ENCODE results near the gene SLCO4A1.
A peak's percentile ranks its signal among the peaks of the same experiment; 100 is the strongest.

Gene SLCO4A1

DNA sequence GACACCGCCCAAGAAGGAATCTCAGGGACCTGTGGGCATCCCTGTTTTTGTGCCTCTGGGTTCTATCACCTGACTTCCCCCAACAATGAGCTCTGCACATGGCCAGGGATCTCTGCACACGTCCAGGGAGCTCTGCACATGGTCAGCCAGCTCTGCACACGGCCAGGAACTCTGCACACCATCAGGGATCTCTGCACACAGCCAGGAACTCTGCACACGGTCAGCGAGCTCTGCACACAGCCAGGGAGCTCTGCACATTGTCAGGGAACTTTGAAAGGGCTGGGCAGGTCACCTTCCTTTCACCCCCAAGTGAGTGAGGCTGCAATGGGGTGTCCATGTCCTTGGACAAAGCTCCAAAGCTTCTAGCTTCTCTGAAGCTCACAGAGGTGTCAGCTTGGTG, 5.2 kb upstream of the SLCO4A1 start:
- peaks cover 2 to 98% (median 20%) of the 10 kb centered on the region in 3 experiments for H3K27me3 ChIP-seq (ENCODE audit: control insufficient read depth in 3 of 3, insufficient read depth in 3 of 3, low read depth in 1 of 3, low read length in 3 of 3)
- no peaks in the 10 kb centered on the region for H3K9me3 ChIP-seq (replicated peaks in 1 of 2; ENCODE audit: control insufficient read depth in 2 of 2, insufficient read depth in 1 of 2, low read depth in 1 of 2, low read length in 2 of 2)
- no peak overlapping the region for H2BK12ac ChIP-seq (ENCODE audit: low read length)
- H3K9ac ChIP-seq (ENCODE audit: low read depth, low read length, poor library complexity): no peak overlapping the region
- no peak overlapping the region for H3K14ac ChIP-seq (ENCODE audit: low read length)
- no peak overlapping the region for H2AK5ac ChIP-seq (ENCODE audit: low read depth, low read length)
- peaks cover 0 to 10% of the 10 kb centered on the region in 2 donors for H3K4me1 ChIP-seq (ENCODE audit: control insufficient read depth in 2 of 2, insufficient read depth in 1 of 2, low read depth in 1 of 2, low read length in 2 of 2)
- DNase-seq (ENCODE audit: low spot score): no peak
- no peak overlapping the region for H3K27ac ChIP-seq (replicated peaks; ENCODE audit: low read length)
- peak overlapping the region; percentile 7 for H2BK5ac ChIP-seq (ENCODE audit: low read length)
- no peak overlapping the region for H3K4me2 ChIP-seq (ENCODE audit: insufficient read depth, low read length, poor library complexity, severe bottlenecking)
- H3K23ac ChIP-seq (ENCODE audit: low read depth, low read length, poor library complexity): no peak overlapping the region
- H4K8ac ChIP-seq (ENCODE audit: low read depth, low read length): no peak overlapping the region
- peak overlapping the region; percentile 25 for H2BK15ac ChIP-seq (ENCODE audit: low read length)
- H3K36me3 ChIP-seq (replicated peaks in 1 of 2; ENCODE audit: control insufficient read depth in 2 of 2, insufficient read depth in 2 of 2, low read length in 2 of 2): no peaks in the 10 kb centered on the region
- no peak overlapping the region for H3K18ac ChIP-seq (ENCODE audit: low read length)
- H2BK120ac ChIP-seq (ENCODE audit: low read depth, low read length): no peak overlapping the region
- H3K4me3 ChIP-seq (ENCODE audit: low read length in 2 of 2): no peak overlapping the region
- H2AFZ ChIP-seq (ENCODE audit: low read length): no peak overlapping the region
- no peak overlapping the region for H4K91ac ChIP-seq (ENCODE audit: low read depth, low read length, poor library complexity)
- no peak overlapping the region for H3K4ac ChIP-seq (ENCODE audit: low read length)
- no peaks in the 10 kb centered on the region for H3K79me1 ChIP-seq (ENCODE audit: low read depth, low read length)
- WGBS, 2 donors (ENCODE audit: extremely low coverage in 2 of 2, insufficient read length in 2 of 2, insufficient replicate concordance in 1 of 2): no CpG with 5 or more reads among the region's 5 CpGs

DNA sequence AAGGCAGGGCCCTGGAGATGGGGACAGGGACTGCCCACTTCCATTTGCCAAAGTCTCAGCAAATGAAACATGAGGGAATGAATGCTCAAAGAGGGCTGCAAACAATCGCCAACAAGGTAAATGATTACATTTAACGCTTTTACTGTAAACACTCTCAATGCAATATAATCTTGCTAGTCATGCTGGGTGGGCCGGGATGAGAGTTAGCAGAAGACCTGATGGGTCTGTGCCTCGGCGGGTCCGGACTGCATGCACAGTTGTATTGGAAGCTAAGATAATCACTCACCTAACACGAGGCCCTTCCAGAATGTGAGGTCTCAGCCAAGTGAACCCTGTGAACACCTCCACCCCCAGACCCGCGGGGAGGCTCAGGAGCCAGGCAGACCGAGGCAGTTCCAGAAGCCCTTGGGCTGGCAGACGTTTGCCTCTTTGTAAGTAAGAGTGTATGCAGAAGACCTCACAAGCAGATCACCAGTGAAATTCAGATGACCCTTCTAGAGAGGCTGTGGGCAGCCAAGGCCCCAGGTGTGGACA, 4.7 kb upstream of the SLCO4A1 start:
- Histone ChIP-seq H2BK120ac (ENCODE audit: low read depth, low read length) (no peak overlapping the region), H3K4me1 (ENCODE audit: control insufficient read depth in 2 of 2, insufficient read depth in 1 of 2, low read depth in 1 of 2, low read length in 2 of 2) (peaks cover 0 to 10% of the 10 kb centered on the region in 2 donors), H3K36me3 (replicated peaks in 1 of 2; ENCODE audit: control insufficient read depth in 2 of 2, insufficient read depth in 2 of 2, low read length in 2 of 2) (no peaks in the 10 kb centered on the region), H3K27me3 (ENCODE audit: control insufficient read depth in 3 of 3, insufficient read depth in 3 of 3, low read depth in 1 of 3, low read length in 3 of 3) (peaks cover 2 to 97% (median 21%) of the 10 kb centered on the region in 3 experiments), H3K4ac (ENCODE audit: low read length) (no peak overlapping the region), H3K4me2 (ENCODE audit: insufficient read depth, low read length, poor library complexity, severe bottlenecking) (no peak overlapping the region), H3K23ac (ENCODE audit: low read depth, low read length, poor library complexity) (peak overlapping the region; percentile 9), H3K14ac (ENCODE audit: low read length) (no peak overlapping the region), H3K18ac (ENCODE audit: low read length) (no peak overlapping the region), H2BK5ac (ENCODE audit: low read length) (no peak overlapping the region), H2BK12ac (ENCODE audit: low read length) (no peak overlapping the region), H2AFZ (ENCODE audit: low read length) (no peak overlapping the region), H3K27ac (replicated peaks; ENCODE audit: low read length) (no peak overlapping the region), H4K8ac (ENCODE audit: low read depth, low read length) (no peak overlapping the region), H3K9ac (ENCODE audit: low read depth, low read length, poor library complexity) (no peak overlapping the region), H3K9me3 (replicated peaks in 1 of 2; ENCODE audit: control insufficient read depth in 2 of 2, insufficient read depth in 1 of 2, low read depth in 1 of 2, low read length in 2 of 2) (no peaks in the 10 kb centered on the region), H3K79me1 (ENCODE audit: low read depth, low read length) (no peaks in the 10 kb centered on the region), H3K4me3 (ENCODE audit: low read length in 2 of 2) (no peak overlapping the region), H2BK15ac (ENCODE audit: low read length) (peak overlapping the region; percentile 25), H4K91ac (ENCODE audit: low read depth, low read length, poor library complexity) (no peak overlapping the region), H2AK5ac (ENCODE audit: low read depth, low read length) (peak overlapping the region; percentile 23)
- DNase-seq (ENCODE audit: low spot score): no peak
- no CpG with 5 or more reads among the region's 11 CpGs for WGBS, 2 donors (ENCODE audit: extremely low coverage in 2 of 2, insufficient read length in 2 of 2, insufficient replicate concordance in 1 of 2)

DNA sequence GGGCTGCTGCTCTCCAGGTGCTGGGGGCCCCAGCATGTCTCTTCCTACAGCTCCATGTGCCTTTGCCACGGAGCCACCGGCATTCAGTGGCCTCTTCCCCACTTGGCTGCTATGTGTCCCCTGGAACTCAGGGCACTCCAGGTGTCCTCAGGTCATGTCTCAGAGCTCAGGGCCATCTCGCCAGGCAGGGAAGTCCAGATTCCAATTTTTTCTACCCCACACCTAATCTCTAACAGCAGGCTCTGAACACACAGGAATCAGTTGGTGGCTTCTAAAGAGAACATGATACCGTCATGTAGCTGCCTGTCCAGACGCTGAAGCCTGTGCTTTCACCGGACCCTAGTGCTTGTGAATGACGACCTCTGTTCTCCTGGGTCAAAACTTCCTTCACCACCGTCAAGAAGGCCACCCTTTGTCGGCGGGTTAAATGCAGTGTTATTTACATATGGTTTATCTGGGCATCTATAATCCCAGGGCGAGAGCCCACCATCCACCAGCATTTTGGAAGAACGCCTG, 4.2 kb upstream of the SLCO4A1 start:
- H3K4me3 ChIP-seq (ENCODE audit: low read length in 2 of 2): no peak overlapping the region
- no peak overlapping the region for H4K91ac ChIP-seq (ENCODE audit: low read depth, low read length, poor library complexity)
- H3K4me1 ChIP-seq (ENCODE audit: control insufficient read depth in 2 of 2, insufficient read depth in 1 of 2, low read depth in 1 of 2, low read length in 2 of 2): peaks cover 0 to 10% of the 10 kb centered on the region in 2 donors
- no peak overlapping the region for H3K14ac ChIP-seq (ENCODE audit: low read length)
- no peak overlapping the region for H3K4ac ChIP-seq (ENCODE audit: low read length)
- H3K79me1 ChIP-seq (ENCODE audit: low read depth, low read length): no peaks in the 10 kb centered on the region
- no peak overlapping the region for H2BK15ac ChIP-seq (ENCODE audit: low read length)
- H2BK120ac ChIP-seq (ENCODE audit: low read depth, low read length): no peak overlapping the region
- H2AFZ ChIP-seq (ENCODE audit: low read length): no peak overlapping the region
- H3K27me3 ChIP-seq (ENCODE audit: control insufficient read depth in 3 of 3, insufficient read depth in 3 of 3, low read depth in 1 of 3, low read length in 3 of 3): peaks cover 3 to 97% (median 26%) of the 10 kb centered on the region in 3 experiments
- H4K8ac ChIP-seq (ENCODE audit: low read depth, low read length): no peak overlapping the region
- H3K36me3 ChIP-seq (replicated peaks in 1 of 2; ENCODE audit: control insufficient read depth in 2 of 2, insufficient read depth in 2 of 2, low read length in 2 of 2): no peaks in the 10 kb centered on the region
- H3K18ac ChIP-seq (ENCODE audit: low read length): no peak overlapping the region
- H2AK5ac ChIP-seq (ENCODE audit: low read depth, low read length): peak overlapping the region; percentile 23
- DNase-seq (ENCODE audit: low spot score): no peak
- peak overlapping the region; percentile 9 for H3K23ac ChIP-seq (ENCODE audit: low read depth, low read length, poor library complexity)
- no peaks in the 10 kb centered on the region for H3K9me3 ChIP-seq (replicated peaks in 1 of 2; ENCODE audit: control insufficient read depth in 2 of 2, insufficient read depth in 1 of 2, low read depth in 1 of 2, low read length in 2 of 2)
- H2BK12ac ChIP-seq (ENCODE audit: low read length): no peak overlapping the region
- WGBS, 2 donors (ENCODE audit: extremely low coverage in 2 of 2, insufficient read length in 2 of 2, insufficient replicate concordance in 1 of 2): no CpG with 5 or more reads among the region's 12 CpGs
- H3K4me2 ChIP-seq (ENCODE audit: insufficient read depth, low read length, poor library complexity, severe bottlenecking): no peak overlapping the region
- no peak overlapping the region for H3K9ac ChIP-seq (ENCODE audit: low read depth, low read length, poor library complexity)
- H3K27ac ChIP-seq (replicated peaks; ENCODE audit: low read length): no peak overlapping the region
- no peak overlapping the region for H2BK5ac ChIP-seq (ENCODE audit: low read length)

DNA sequence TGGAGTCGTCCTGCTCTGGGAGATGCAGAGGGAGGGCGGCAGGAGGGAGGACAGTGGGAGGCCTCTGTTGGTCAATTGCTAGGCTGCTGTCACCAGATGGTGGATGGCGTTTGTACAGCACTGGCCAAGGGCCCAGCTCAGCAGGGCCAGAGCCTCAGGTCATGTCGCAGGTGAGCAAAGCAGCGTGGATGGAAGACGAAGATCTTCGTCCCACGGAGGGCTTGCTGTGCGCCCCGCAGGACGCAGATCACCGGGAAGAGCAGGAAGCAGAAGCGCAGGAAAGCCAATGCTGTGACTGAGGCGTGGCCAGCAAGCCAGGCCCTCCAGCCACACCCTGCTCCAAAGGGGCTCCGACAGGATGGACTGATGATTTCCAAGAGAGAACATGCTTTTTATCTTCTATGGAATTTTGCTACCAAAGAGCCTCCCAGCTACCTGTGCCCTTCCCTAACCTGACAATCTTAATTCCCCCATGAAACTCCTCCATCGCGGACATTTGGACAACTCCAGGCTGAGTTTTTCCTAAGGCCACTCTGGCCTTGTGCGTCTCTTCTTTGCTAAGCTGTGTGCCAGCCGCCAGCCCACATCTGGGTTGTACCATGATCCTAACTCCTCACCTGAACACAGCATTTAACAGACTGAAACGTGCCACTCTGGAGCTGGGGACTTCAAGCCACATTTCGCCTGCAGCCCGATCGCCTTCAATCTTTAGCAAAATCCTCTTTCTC, 3.5 kb upstream of the SLCO4A1 start:
- Histone ChIP-seq H3K4ac (ENCODE audit: low read length) (no peak overlapping the region), H3K4me1 (ENCODE audit: control insufficient read depth in 2 of 2, insufficient read depth in 1 of 2, low read depth in 1 of 2, low read length in 2 of 2) (peaks cover 0 to 13% of the 10 kb centered on the region in 2 donors), H3K9ac (ENCODE audit: low read depth, low read length, poor library complexity) (no peak overlapping the region), H4K91ac (ENCODE audit: low read depth, low read length, poor library complexity) (no peak overlapping the region), H3K9me3 (replicated peaks in 1 of 2; ENCODE audit: control insufficient read depth in 2 of 2, insufficient read depth in 1 of 2, low read depth in 1 of 2, low read length in 2 of 2) (no peaks in the 10 kb centered on the region), H3K27me3 (ENCODE audit: control insufficient read depth in 3 of 3, insufficient read depth in 3 of 3, low read depth in 1 of 3, low read length in 3 of 3) (peaks cover 7 to 99% (median 33%) of the 10 kb centered on the region in 3 experiments), H2AK5ac (ENCODE audit: low read depth, low read length) (no peak overlapping the region), H2BK5ac (ENCODE audit: low read length) (no peak overlapping the region), H2BK12ac (ENCODE audit: low read length) (no peak overlapping the region), H4K8ac (ENCODE audit: low read depth, low read length) (no peak overlapping the region), H2AFZ (ENCODE audit: low read length) (no peak overlapping the region), H3K18ac (ENCODE audit: low read length) (no peak overlapping the region), H3K27ac (replicated peaks; ENCODE audit: low read length) (no peak overlapping the region), H3K14ac (ENCODE audit: low read length) (no peak overlapping the region), H2BK15ac (ENCODE audit: low read length) (no peak overlapping the region), H3K23ac (ENCODE audit: low read depth, low read length, poor library complexity) (no peak overlapping the region), H3K79me1 (ENCODE audit: low read depth, low read length) (no peaks in the 10 kb centered on the region), H3K4me3 (ENCODE audit: low read length in 2 of 2) (no peak overlapping the region), H3K4me2 (ENCODE audit: insufficient read depth, low read length, poor library complexity, severe bottlenecking) (no peak overlapping the region), H3K36me3 (replicated peaks in 1 of 2; ENCODE audit: control insufficient read depth in 2 of 2, insufficient read depth in 2 of 2, low read length in 2 of 2) (no peaks in the 10 kb centered on the region), H2BK120ac (ENCODE audit: low read depth, low read length) (no peak overlapping the region)
- no CpG with 5 or more reads among the region's 23 CpGs for WGBS, 2 donors (ENCODE audit: extremely low coverage in 2 of 2, insufficient read length in 2 of 2, insufficient replicate concordance in 1 of 2)
- no peak for DNase-seq (ENCODE audit: low spot score)
